Cardiac muscle cell (in vitro differentiated cells and primary cell): Measurements from ENCODE around the gene BANF2. TPM values are rescaled to one million over a fixed set of nuclear protein-coding genes. Genes with fewer than 3 reads are reported as not detected.

ENCODE experiments used
- DNase-seq, 2 donors: peaks; one replicate each; pipeline versions ENCODE4 v3.0.0 to v3.0.0-alpha.2; 2010 to 2017; ENCODE audit warnings: low read depth in 1 of 2, low spot score in 1 of 2
- H3K27ac ChIP-seq: fragments of 200-600 bp; sonication (generic); 2 replicates; pipeline ENCODE4 v1.5.1; 2016
- H3K27me3 ChIP-seq: fragments of 200-600 bp; sonication (generic); 2 replicates; pipeline ENCODE4 v1.6.0; 2016; ENCODE audit warnings: control low read depth
- H3K36me3 ChIP-seq: fragments of 200-600 bp; sonication (generic); 2 replicates; pipeline ENCODE4 v1.5.1; 2016; ENCODE audit warnings: control low read depth
- H3K4me1 ChIP-seq: fragments of 200-600 bp; sonication (generic); 2 replicates; pipeline ENCODE4 v1.8.1; 2017; ENCODE audit warnings: low read depth, mild to moderate bottlenecking, mixed run types
- H3K4me3 ChIP-seq: fragments of 200-600 bp; sonication (generic); 2 replicates; pipeline ENCODE4 v1.5.1; 2016; ENCODE audit warnings: mild to moderate bottlenecking
- H3K9me3 ChIP-seq: fragments of 200-600 bp; sonication (generic); 2 replicates; pipeline ENCODE4 v1.5.1; 2017; ENCODE audit warnings: low read depth, mild to moderate bottlenecking, control low read depth
- CTCF ChIP-seq: IDR thresholded peaks from 2 replicates; pipeline ENCODE4 v1.5.1; 2012; ENCODE audit warnings: low read depth, mild to moderate bottlenecking, low read length
- polyA plus RNA-seq: library from polyadenylated mRNA; unstranded; fragments of >200 nt; fragmentation: Nextera tagmentation; extraction: Ambion mirVana; gene quantifications from 2 replicates; pipeline ENCODE4 v1.2.1, GENCODE V29; 2016
- total RNA-seq: library from RNA; depleted of rRNA; stranded (reverse); fragments of >200 nt; gene quantifications from 2 replicates; pipeline ENCODE4 v1.2.3, GENCODE V29; 2016

BANF2 gene
- total and polyA plus RNA-seq, 2 experiments from 2014 or later = not detected

DNA sequence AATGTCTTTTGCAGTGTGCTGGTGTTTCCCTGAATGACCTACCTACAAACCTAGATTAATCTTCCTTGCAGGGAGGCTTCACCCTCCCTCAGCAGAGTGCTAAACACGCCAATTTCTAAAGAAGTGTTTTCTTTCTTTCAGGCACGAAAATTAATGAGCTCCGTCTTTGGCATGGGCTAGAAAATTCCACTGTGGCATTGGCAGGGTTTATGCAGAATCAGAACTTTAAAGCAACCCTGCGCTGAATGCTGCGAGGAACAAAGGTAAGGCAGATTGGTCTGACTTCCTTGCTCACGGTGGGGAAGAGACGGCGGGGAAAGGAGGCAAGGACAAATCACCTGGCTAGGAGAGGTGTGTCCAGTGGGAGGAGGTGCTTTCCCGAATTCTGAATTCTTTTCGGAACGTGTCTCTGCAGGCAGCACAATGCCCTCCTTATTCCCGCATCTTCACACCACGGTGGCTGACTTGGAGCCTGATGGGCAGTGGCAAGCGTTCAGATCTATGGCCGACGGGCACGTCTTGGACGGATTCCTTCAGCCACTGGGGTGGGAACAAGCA, 6.2 kb upstream of the BANF2 start:
- no peak for DNase-seq
- Histone ChIP-seq H3K27me3 (no peaks in the 10 kb centered on the region), H3K4me3 (no peak overlapping the region), H3K9me3 (no peaks in the 10 kb centered on the region), H3K4me1 (no peaks in the 10 kb centered on the region), H3K36me3 (no peaks in the 10 kb centered on the region), H3K27ac (no peak overlapping the region)
- TF ChIP-seq CTCF = no peak

- H3K9me3 ChIP-seq = no peaks in the 10 kb centered on the region
These were observed 5.0 kb upstream of the BANF2 start for GRCh38 chr20:17694767-17695166.

GRCh38 chr20:17696287-17696686, 3.5 kb upstream of the BANF2 start:
- DNase-seq = no peak
- Histone ChIP-seq H3K27ac (no peak overlapping the region), H3K27me3 (no peaks in the 10 kb centered on the region), H3K4me3 (no peak overlapping the region), H3K36me3 (no peaks in the 10 kb centered on the region), H3K9me3 (no peaks in the 10 kb centered on the region), H3K4me1 (no peaks in the 10 kb centered on the region)
- TF ChIP-seq CTCF = no peak

More at GRCh38 chr20:17694767-17695166, 5.0 kb upstream of the BANF2 start:
- no peaks in the 10 kb centered on the region for H3K36me3 ChIP-seq
- TF ChIP-seq CTCF = no peak
- no peak for DNase-seq
- no peak overlapping the region for H3K4me3 ChIP-seq
- no peaks in the 10 kb centered on the region for H3K4me1 ChIP-seq
- H3K27me3 ChIP-seq = no peaks in the 10 kb centered on the region
- H3K27ac ChIP-seq = no peak overlapping the region

- TF ChIP-seq CTCF = no peak
- Histone ChIP-seq H3K27me3 (no peaks in the 10 kb centered on the region), H3K36me3 (no peaks in the 10 kb centered on the region), H3K27ac (no peak overlapping the region), H3K4me3 (no peak overlapping the region), H3K9me3 (no peaks in the 10 kb centered on the region), H3K4me1 (no peaks in the 10 kb centered on the region)
- DNase-seq = no peak
These were observed 2.6 kb upstream of the BANF2 start for GRCh38 chr20:17697171-17697570.

- Histone ChIP-seq H3K4me3 (no peak overlapping the region), H3K27me3 (no peaks in the 10 kb centered on the region), H3K36me3 (no peaks in the 10 kb centered on the region), H3K27ac (no peak overlapping the region), H3K4me1 (no peaks in the 10 kb centered on the region), H3K9me3 (no peaks in the 10 kb centered on the region)
- DNase-seq = no peak
- no peak for TF ChIP-seq CTCF
These were observed 1.4 kb upstream of the BANF2 start for GRCh38 chr20:17698384-17698783.
